HepG2 (cell line): Measurements from ENCODE around the gene ZSCAN31. TPM values are rescaled to one million over a fixed set of nuclear protein-coding genes. Genes with fewer than 3 reads are reported as not detected.

ENCODE experiments used
- BCL6 ChIP-seq: IDR thresholded peaks from 2 replicates; pipeline ENCODE4 v1.6.1; 2016; ENCODE audit warnings: missing genetic modification reagents, missing compliant biosample characterization
- CREB1 ChIP-seq, 2 experiments: fragments of 450-650 bp in 1 of 2; IDR thresholded peaks; 2 replicates each; pipeline ENCODE4 v1.6.1; 2016 to 2017; ENCODE audit warnings: control low read depth in 1 of 2, mild to moderate bottlenecking in 1 of 2, missing compliant biosample characterization in 1 of 2, missing genetic modification characterization in 1 of 2
- MYNN ChIP-seq: sonication (generic); formaldehyde crosslinking; IDR thresholded peaks from 2 replicates; pipeline ENCODE4 v1.4.0; 2020; ENCODE audit warnings: mild to moderate bottlenecking, low read depth, missing genetic modification reagents
- NFRKB ChIP-seq: fragments of 450-650 bp; IDR thresholded peaks from 2 replicates; pipeline ENCODE4 v1.6.1; 2017
- NFYC ChIP-seq: IDR thresholded peaks from 2 replicates; pipeline ENCODE4 v1.6.1; 2016; ENCODE audit warnings: missing genetic modification reagents, missing compliant biosample characterization
- NR2F1 ChIP-seq, 2 experiments: fragments of 450-650 bp in 1 of 2; formaldehyde crosslinking in 1 of 2; IDR thresholded peaks; 2 replicates each; pipeline versions ENCODE4 v1.5.0 to v1.6.1; 2016 to 2020; ENCODE audit warnings: mild to moderate bottlenecking in 1 of 2, missing compliant biosample characterization in 1 of 2, missing genetic modification reagents in 1 of 2, moderate library complexity in 1 of 2
- POLR2A ChIP-seq, 2 experiments: IDR thresholded peaks; 2 replicates each; pipeline ENCODE4 v1.6.1; 2011; ENCODE audit warnings: low read depth in 2 of 2, low read length in 2 of 2, mild to moderate bottlenecking in 1 of 2, moderate library complexity in 1 of 2; ENCODE audit not compliant: insufficient read depth in 1 of 2
- RFX5 ChIP-seq: IDR thresholded peaks from 2 replicates; pipeline ENCODE4 v1.6.1; 2011; ENCODE audit warnings: low read depth, low read length, improper control_type of control experiment
- SALL2 ChIP-seq: sonication (generic); formaldehyde crosslinking; IDR thresholded peaks from 2 replicates; pipeline ENCODE4 v1.8.1; 2023; ENCODE audit warnings: mild to moderate bottlenecking, missing genetic modification reagents, inconsistent platforms
- SMYD3 ChIP-seq: sonication (generic); formaldehyde crosslinking; IDR thresholded peaks from 2 replicates; pipeline ENCODE4 v1.8.1; 2023; ENCODE audit warnings: mild to moderate bottlenecking, missing genetic modification reagents
- ZGPAT ChIP-seq: IDR thresholded peaks from 2 replicates; pipeline ENCODE4 v1.6.1; 2016; ENCODE audit warnings: mild to moderate bottlenecking
- ZNF12 ChIP-seq: sonication (generic); formaldehyde crosslinking; IDR thresholded peaks from 2 replicates; pipeline ENCODE4 v1.5.0; 2020; ENCODE audit warnings: missing genetic modification reagents
- ZNF354B ChIP-seq: sonication (generic); formaldehyde crosslinking; IDR thresholded peaks from 2 replicates; pipeline ENCODE4 v1.8.0; 2022; ENCODE audit warnings: mild to moderate bottlenecking, missing genetic modification reagents
- ZNF703 ChIP-seq: sonication (generic); formaldehyde crosslinking; IDR thresholded peaks from 2 replicates; pipeline ENCODE4 v1.5.1; 2020; ENCODE audit warnings: missing genetic modification reagents, mild to moderate bottlenecking, moderate library complexity, borderline replicate concordance
- ZNF782 ChIP-seq: sonication (generic); formaldehyde crosslinking; IDR thresholded peaks from 2 replicates; pipeline ENCODE4 v1.4.0; 2020; ENCODE audit warnings: missing genetic modification reagents, mild to moderate bottlenecking, borderline replicate concordance
- polyA plus RNA-seq, 8 experiments: library from polyadenylated mRNA; depleted of rRNA in 3 of 8; stranded (reverse) in 7 of 8; unstranded in 1 of 8; fragments of >200 nt; fragmentation: Illumina TruSeq in 4 of 8; extraction: Trizol in 4 of 8; gene quantifications; 2 replicates each; pipeline versions ENCODE4 v1.2.1 to v1.2.3, GENCODE V29; 2011 to 2016; ENCODE audit warnings: low read depth in 4 of 8, missing spikeins in 1 of 8, mixed read lengths in 1 of 8; ENCODE audit not compliant: insufficient read depth in 1 of 8
- total RNA-seq, 5 experiments: library from RNA; depleted of rRNA; stranded (reverse); fragments of >200 nt; fragmentation: Illumina TruSeq; extraction: Trizol; gene quantifications; 2 replicates each; pipeline ENCODE4 v1.2.3, GENCODE V29; 2016; ENCODE audit warnings: low read depth in 1 of 5
- TF ChIP-seq, protein P1 (sequence below), 2 experiments: fragments of 450-650 bp in 1 of 2; sonication (generic) in 1 of 2; formaldehyde crosslinking in 1 of 2; IDR thresholded peaks; 2 replicates each; pipeline versions ENCODE4 v1.6.1 to v1.8.0; 2016 to 2022; ENCODE audit warnings: antibody characterized with exemption in 1 of 2, mild to moderate bottlenecking in 1 of 2, missing genetic modification reagents in 1 of 2

Gene ZSCAN31
- total and polyA plus RNA-seq, 2 of the 13 experiments (the other 11 are each of a cell fraction or from before 2014, with no cell fraction given) = 5.3 to 6.2 TPM

GRCh38 chr6:28383235-28384142 lies 47.5 kb upstream of the ZSCAN31 start (continued):
- TF ChIP-seq, protein P1, sequence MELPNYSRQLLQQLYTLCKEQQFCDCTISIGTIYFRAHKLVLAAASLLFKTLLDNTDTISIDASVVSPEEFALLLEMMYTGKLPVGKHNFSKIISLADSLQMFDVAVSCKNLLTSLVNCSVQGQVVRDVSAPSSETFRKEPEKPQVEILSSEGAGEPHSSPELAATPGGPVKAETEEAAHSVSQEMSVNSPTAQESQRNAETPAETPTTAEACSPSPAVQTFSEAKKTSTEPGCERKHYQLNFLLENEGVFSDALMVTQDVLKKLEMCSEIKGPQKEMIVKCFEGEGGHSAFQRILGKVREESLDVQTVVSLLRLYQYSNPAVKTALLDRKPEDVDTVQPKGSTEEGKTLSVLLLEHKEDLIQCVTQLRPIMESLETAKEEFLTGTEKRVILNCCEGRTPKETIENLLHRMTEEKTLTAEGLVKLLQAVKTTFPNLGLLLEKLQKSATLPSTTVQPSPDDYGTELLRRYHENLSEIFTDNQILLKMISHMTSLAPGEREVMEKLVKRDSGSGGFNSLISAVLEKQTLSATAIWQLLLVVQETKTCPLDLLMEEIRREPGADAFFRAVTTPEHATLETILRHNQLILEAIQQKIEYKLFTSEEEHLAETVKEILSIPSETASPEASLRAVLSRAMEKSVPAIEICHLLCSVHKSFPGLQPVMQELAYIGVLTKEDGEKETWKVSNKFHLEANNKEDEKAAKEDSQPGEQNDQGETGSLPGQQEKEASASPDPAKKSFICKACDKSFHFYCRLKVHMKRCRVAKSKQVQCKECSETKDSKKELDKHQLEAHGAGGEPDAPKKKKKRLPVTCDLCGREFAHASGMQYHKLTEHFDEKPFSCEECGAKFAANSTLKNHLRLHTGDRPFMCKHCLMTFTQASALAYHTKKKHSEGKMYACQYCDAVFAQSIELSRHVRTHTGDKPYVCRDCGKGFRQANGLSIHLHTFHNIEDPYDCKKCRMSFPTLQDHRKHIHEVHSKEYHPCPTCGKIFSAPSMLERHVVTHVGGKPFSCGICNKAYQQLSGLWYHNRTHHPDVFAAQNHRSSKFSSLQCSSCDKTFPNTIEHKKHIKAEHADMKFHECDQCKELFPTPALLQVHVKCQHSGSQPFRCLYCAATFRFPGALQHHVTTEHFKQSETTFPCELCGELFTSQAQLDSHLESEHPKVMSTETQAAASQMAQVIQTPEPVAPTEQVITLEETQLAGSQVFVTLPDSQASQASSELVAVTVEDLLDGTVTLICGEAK (IDR thresholded peaks at IDR 0.05) = no peak
- TF ChIP-seq, protein P1 (CRISPR knock-in tag; IDR thresholded peaks at IDR 0.05) = peak; percentile 87
- TF ChIP-seq NR2F1 (CRISPR knock-in tag; IDR thresholded peaks at IDR 0.05) (peak; percentile 100), MYNN (no peak), ZNF782 (peak; percentile 81; the same call in 1 of the 2 replicates), SMYD3 (CRISPR knock-in tag) (peak; percentile 79; the same call in 1 of the 2 replicates), NFRKB (no peak), CREB1 (IDR thresholded peaks at IDR 0.05) (peak; percentile 84), CREB1 (CRISPR knock-in tag; IDR thresholded peaks at IDR 0.05) (peak; percentile 84), NFYC (CRISPR knock-in tag) (peak; percentile 35; the same call in 1 of the 2 replicates), ZGPAT (peak; percentile 92), ZNF12 (peak; percentile 72), SALL2 (CRISPR knock-in tag) (peak; percentile 38; the same call in 1 of the 2 replicates), POLR2A (IDR thresholded peaks at IDR 0.05; ENCODE audit: insufficient read depth in 1 of 2, low read depth in 2 of 2, low read length in 2 of 2) (peak; percentile 41 to 70; a peak in 2 of 4 replicates), ZNF354B (peak; percentile 25; the same call in 1 of the 2 replicates), ZNF703 (no peak), BCL6 (CRISPR knock-in tag) (peak; percentile 62), RFX5 (peak; percentile 24; the same call in 1 of the 2 replicates)
